AG04449 (cell line): Measurements from ENCODE around the gene PRKACB.

Source experiments
- CTCF ChIA-PET: fragments of 350-600 bp; formaldehyde crosslinking; extraction: SDS; loops from one replicate; lab custom pipeline; 2021; ENCODE audit warnings: antibody characterized with exemption; lab: Yijun Ruan, JAX
- POLR2A ChIA-PET: fragments of 400-600, 350-600 bp; formaldehyde crosslinking; extraction: SDS; loops from one replicate; lab custom pipeline; 2020; ENCODE audit warnings: antibody characterized with exemption, inconsistent platforms; lab: Yijun Ruan, JAX
- DNase-seq: peaks from one replicate; pipeline ENCODE4 v3.0.0-alpha.2; 2010; ENCODE audit warnings: low read depth, low spot score
- H3K4me3 ChIP-seq: 2 replicates; pipeline ENCODE4 v1.5.1; 2011; ENCODE audit warnings: low read depth, mild to moderate bottlenecking, control low read depth, low read length
- TF ChIP-seq, protein P1 (sequence below): IDR thresholded peaks from one replicate; pipeline ENCODE4 v1.5.1; 2011; ENCODE audit warnings: mild to moderate bottlenecking, moderate library complexity, low read length, control low read depth, inconsistent platforms; ENCODE audit not compliant: insufficient read depth; ENCODE audit errors: missing control alignments

PRKACB gene

DNA sequence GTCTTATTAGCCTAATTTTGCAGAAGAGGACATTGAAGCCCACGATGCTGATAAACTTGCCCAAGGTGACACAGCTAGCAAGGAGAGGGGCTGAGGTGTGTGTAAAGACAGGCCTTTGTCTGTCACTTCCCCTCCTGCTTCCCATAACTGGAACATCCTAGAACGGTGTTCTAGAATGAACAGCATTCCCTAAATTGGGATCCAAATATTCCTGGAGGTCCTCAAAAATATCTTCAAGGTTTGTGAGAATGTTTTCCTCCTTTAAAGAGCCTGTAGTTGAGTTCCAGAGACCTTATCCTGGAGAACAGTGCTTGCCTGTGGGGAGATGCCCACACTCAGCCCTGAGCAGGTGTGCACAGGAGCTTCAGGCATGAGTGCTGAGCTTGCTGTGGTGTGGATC lies 115.9 kb downstream of the PRKACB start:
- POLR2A ChIA-PET: no interaction called here
- TF ChIP-seq, protein P1, sequence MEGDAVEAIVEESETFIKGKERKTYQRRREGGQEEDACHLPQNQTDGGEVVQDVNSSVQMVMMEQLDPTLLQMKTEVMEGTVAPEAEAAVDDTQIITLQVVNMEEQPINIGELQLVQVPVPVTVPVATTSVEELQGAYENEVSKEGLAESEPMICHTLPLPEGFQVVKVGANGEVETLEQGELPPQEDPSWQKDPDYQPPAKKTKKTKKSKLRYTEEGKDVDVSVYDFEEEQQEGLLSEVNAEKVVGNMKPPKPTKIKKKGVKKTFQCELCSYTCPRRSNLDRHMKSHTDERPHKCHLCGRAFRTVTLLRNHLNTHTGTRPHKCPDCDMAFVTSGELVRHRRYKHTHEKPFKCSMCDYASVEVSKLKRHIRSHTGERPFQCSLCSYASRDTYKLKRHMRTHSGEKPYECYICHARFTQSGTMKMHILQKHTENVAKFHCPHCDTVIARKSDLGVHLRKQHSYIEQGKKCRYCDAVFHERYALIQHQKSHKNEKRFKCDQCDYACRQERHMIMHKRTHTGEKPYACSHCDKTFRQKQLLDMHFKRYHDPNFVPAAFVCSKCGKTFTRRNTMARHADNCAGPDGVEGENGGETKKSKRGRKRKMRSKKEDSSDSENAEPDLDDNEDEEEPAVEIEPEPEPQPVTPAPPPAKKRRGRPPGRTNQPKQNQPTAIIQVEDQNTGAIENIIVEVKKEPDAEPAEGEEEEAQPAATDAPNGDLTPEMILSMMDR: no peak

DNA sequence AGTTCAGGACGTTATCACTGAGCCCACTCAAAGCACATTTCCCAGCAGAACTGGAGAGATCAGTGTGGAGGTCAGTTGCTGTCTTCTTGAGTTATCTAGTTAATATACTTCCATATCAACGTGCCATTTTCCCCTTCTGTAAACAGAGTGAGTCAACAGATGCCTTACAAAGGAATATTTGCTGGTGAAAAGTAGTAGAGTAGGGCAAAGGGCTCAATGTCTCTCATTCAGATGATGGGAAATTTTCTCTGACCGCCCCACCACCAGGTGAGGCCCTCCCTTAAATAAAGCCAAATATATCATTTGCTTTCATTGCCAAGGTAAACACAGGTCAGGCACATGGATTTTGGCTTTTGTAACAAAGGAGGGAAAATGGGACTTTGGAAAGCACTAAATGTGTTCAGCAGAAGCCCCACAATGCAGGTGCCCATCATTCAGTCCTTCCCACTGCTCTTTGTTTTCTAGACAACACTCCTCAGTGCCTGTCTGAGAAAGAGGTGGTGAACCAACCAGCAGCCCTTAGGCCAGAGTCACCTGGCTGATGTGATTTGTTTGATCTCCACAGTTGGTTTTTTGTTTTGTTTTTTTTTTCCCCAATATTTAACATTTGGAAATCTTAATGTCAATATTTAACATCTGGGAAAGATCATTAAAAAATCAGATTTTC lies 116.9 kb downstream of the PRKACB start:
- H3K4me3 ChIP-seq: no peak overlapping the region
- TF ChIP-seq, protein P1: no peak
- POLR2A ChIA-PET: no interaction called here
- DNase-seq: no peak
- CTCF ChIA-PET: no interaction called here

More for the DNA sequence above, 115.9 kb downstream of the PRKACB start:
- CTCF ChIA-PET: no interaction called here
- no peak overlapping the region for H3K4me3 ChIP-seq
- no peak for DNase-seq

DNA sequence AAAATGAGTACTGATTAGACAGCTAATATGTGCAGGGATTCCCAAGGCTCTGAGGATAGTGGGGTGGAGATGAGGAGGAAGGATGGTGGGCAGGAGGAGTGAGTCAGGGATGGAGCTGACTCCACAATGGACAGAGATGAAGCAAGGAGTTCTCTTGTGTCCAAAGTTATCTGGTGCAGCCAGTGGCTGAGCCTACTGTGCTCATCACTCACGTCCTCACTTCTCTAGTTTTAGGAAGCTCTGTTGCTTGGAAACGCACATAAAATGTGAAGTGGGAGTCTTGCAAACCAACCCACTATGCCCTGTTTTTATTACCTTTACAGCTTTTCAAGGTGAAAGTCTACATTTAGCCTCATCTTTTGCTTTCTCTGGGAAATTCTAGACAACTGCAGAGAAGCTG lies 120.9 kb downstream of the PRKACB start:
- H3K4me3 ChIP-seq: no peak overlapping the region
- TF ChIP-seq, protein P1: no peak
- DNase-seq: no peak
- POLR2A ChIA-PET: no interaction called here
- CTCF ChIA-PET: no interaction called here

GRCh38 chr1:84265867-84266266 lies 121.8 kb downstream of the PRKACB start:
- no peak overlapping the region for H3K4me3 ChIP-seq
- POLR2A ChIA-PET: no interaction called here
- CTCF ChIA-PET: no interaction called here
- TF ChIP-seq, protein P1: no peak
- no peak for DNase-seq

DNA sequence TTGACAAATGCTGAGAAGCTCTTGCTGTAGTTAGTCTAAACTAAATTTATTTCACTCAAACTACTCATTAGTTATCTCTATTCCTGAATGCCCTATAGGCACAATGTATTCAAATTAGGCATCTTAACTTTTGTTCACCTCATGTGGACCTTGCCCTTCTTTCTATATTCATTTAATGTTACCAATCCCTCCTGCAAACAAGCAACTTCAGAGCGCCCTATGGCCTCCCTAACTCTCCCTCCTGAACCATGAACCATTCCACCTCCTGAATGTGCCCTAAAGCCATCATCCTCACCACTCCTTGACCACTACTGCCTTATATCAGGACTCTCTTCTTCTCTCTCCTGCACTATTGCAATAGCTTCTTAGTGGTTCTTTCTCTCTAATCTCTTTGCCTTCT lies 122.7 kb downstream of the PRKACB start:
- CTCF ChIA-PET: no interaction called here
- DNase-seq: no peak
- POLR2A ChIA-PET: interaction anchor here (0.6 kb wide), 1 partner anchor 14 kb away, joined by 3 read pairs; no protein-coding TSS in a partner anchor
- no peak overlapping the region for H3K4me3 ChIP-seq
- TF ChIP-seq, protein P1: no peak

DNA sequence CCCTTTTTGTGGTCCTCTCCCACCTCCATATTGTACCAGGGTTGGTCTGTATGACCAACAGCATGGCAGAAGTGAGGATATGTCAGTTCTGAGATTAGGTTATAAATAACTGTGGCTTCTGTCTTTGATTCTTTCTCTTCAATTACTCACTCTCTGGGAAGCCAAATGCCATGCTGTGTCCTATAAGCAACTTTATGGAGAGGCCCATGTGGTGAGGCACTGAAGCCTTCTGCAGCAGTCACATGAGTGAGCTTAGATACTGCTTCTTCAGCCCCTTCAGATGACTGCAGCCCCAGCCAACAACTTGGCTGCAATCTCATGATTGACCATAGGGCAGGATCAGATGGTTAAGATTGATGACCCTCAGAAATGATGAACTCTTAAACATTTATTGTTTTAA lies 123.4 kb downstream of the PRKACB start:
- no peak for DNase-seq
- H3K4me3 ChIP-seq: no peak overlapping the region
- ChIA-PET CTCF (no interaction called here), POLR2A (no interaction called here)
- TF ChIP-seq, protein P1: no peak
